HEK293T (cell line): ENCODE results near the gene TBATA.

Experiments
- CTCF ChIA-PET: fragments of 350-600 bp; formaldehyde crosslinking; extraction: SDS; loops from one replicate; lab custom pipeline; 2021; ENCODE audit warnings: antibody characterized with exemption, inconsistent platforms; lab: Yijun Ruan, JAX
- POLR2A ChIA-PET: fragments of 350-600 bp; formaldehyde crosslinking; extraction: SDS; loops from one replicate; lab custom pipeline; 2020; ENCODE audit warnings: antibody characterized with exemption, inconsistent platforms; lab: Yijun Ruan, JAX
- DNase-seq: peaks from one replicate; pipeline ENCODE4 v3.0.0; 2012; ENCODE audit warnings: mixed read lengths; ENCODE audit errors: extremely low spot score
- ARNT ChIP-seq: fragments of 450-650 bp; IDR thresholded peaks from 2 replicates; pipeline ENCODE4 v1.6.1; 2017; ENCODE audit warnings: mild to moderate bottlenecking
- BHLHE40 ChIP-seq: fragments of 450-650 bp; IDR thresholded peaks from 2 replicates; pipeline ENCODE4 v1.6.1; 2016; ENCODE audit warnings: mild to moderate bottlenecking, moderate library complexity, borderline replicate concordance
- CTBP1 ChIP-seq: fragments of 450-650 bp; IDR thresholded peaks from 2 replicates; pipeline ENCODE4 v1.6.1; 2016; ENCODE audit warnings: borderline replicate concordance
- ELF4 ChIP-seq: fragments of 450-650 bp; IDR thresholded peaks from 2 replicates; pipeline ENCODE4 v1.6.1; 2017; ENCODE audit warnings: antibody characterized with exemption
- FOXA1 ChIP-seq: fragments of 450-650 bp; IDR thresholded peaks from 2 replicates; pipeline ENCODE4 v1.6.1; 2016; ENCODE audit warnings: mild to moderate bottlenecking
- FOXK2 ChIP-seq: fragments of 450-650 bp; IDR thresholded peaks from 2 replicates; pipeline ENCODE4 v1.6.1; 2016; ENCODE audit warnings: mild to moderate bottlenecking
- FOXM1 ChIP-seq: fragments of 450-650 bp; IDR thresholded peaks from 2 replicates; pipeline ENCODE4 v1.6.1; 2017; ENCODE audit warnings: mild to moderate bottlenecking, borderline replicate concordance
- HDGF ChIP-seq: fragments of 450-650 bp; IDR thresholded peaks from 2 replicates; pipeline ENCODE4 v1.6.1; 2017; ENCODE audit warnings: antibody characterized with exemption, borderline replicate concordance
- L3MBTL2 ChIP-seq: fragments of 450-650 bp; conservative IDR thresholded peaks from 2 replicates; pipeline ENCODE4 v1.6.1; 2016; ENCODE audit warnings: mild to moderate bottlenecking
- LEF1 ChIP-seq: fragments of 450-650 bp; IDR thresholded peaks from 2 replicates; pipeline ENCODE4 v1.6.1; 2017; ENCODE audit warnings: mild to moderate bottlenecking, borderline replicate concordance
- NFRKB ChIP-seq: fragments of 450-650 bp; IDR thresholded peaks from 2 replicates; pipeline ENCODE4 v1.6.1; 2016; ENCODE audit warnings: mild to moderate bottlenecking, moderate library complexity
- SP1 ChIP-seq: fragments of 450-650 bp; IDR thresholded peaks from 2 replicates; pipeline ENCODE4 v1.6.1; 2017
- SUZ12 ChIP-seq: fragments of 450-650 bp; IDR thresholded peaks from 2 replicates; pipeline ENCODE4 v1.6.1; 2016; ENCODE audit warnings: mild to moderate bottlenecking
- TARDBP ChIP-seq: fragments of 450-650 bp; IDR thresholded peaks from 2 replicates; pipeline ENCODE4 v1.6.1; 2016
- ZNF384 ChIP-seq: fragments of 450-650 bp; IDR thresholded peaks from 2 replicates; pipeline ENCODE4 v1.6.1; 2016
- TF ChIP-seq, protein P1 (sequence below): fragments of 450-650 bp; IDR thresholded peaks from 2 replicates; pipeline ENCODE4 v1.6.1; 2016

TBATA gene

DNA sequence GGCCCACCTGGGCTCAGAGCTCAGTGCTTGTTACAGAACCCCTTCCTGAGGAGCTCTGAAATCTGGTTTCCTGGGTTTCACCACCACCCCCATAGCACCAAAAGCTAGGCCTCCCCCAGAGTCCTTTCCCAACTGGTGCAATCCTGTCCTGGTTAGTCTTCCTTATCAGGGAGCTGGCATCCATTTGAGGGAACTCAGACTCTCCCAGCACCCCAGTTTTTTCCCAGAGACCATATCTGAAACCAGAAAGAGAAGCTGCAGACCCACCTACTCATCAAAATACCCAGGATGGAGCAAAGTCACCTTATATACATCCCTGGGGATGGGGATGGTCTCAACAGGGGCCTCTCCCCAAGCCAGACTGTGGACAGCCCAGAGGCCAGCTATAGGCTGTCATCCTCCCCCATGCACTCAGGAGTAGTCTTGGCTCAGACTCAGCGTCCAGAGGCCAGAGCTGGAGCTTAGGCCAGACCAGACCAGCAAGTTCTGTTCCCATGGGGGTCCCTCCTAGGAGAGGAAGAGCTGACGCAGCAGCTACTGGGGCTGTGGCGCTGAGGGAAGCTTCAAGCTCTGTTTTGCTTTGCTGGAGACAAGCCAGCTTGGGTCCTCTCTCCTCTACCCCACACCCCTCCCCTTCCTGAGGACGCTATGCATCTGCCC, 3.0 kb downstream of the TBATA start:
- TF ChIP-seq HDGF (no peak), ELF4 (no peak), SUZ12 (no peak), BHLHE40 (no peak), CTBP1 (no peak), L3MBTL2 (no peak), SP1 (no peak), ZNF384 (no peak)
- TF ChIP-seq, protein P1, sequence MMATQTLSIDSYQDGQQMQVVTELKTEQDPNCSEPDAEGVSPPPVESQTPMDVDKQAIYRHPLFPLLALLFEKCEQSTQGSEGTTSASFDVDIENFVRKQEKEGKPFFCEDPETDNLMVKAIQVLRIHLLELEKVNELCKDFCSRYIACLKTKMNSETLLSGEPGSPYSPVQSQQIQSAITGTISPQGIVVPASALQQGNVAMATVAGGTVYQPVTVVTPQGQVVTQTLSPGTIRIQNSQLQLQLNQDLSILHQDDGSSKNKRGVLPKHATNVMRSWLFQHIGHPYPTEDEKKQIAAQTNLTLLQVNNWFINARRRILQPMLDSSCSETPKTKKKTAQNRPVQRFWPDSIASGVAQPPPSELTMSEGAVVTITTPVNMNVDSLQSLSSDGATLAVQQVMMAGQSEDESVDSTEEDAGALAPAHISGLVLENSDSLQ = no peak
- DNase-seq = no peak
- POLR2A ChIA-PET = no interaction called here
- CTCF ChIA-PET = no interaction called here

DNA sequence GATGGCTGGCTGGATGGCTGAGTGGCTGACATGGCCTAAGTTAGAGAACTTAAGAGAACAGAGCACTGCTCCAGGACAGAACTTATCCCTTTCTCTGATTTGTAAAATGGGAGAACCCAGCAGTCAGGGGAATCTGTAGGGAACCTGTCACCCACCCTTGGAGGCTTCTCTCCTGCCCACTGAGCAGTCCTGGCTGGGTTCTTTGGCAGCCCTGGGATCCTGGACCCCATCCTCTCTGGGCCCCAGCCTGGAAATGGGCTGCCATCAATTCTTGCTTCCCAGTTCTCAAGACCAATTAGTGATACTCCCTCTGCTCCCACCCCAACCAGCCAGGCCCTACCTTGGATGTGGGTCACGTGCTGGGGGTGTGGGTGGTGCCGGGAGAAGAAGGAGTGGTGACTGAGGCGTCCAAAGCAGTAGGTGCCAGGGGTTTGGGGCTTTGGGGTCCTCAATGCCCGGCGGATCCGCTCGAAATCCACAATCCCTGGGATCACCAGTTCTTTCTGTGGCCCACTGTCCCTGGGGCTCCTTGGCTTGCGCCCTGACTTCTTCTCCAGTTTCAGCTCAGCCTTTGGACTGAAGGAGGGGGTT, 3.6 kb downstream of the TBATA start:
- ChIA-PET POLR2A (no interaction called here), CTCF (no interaction called here)
- no peak for DNase-seq
- TF ChIP-seq HDGF (no peak), FOXK2 (no peak), LEF1 (no peak), SUZ12 (no peak), SP1 (no peak), ZNF384 (no peak), L3MBTL2 (no peak), FOXA1 (no peak), FOXM1 (no peak), NFRKB (no peak)
- TF ChIP-seq, protein P1 = no peak

DNA sequence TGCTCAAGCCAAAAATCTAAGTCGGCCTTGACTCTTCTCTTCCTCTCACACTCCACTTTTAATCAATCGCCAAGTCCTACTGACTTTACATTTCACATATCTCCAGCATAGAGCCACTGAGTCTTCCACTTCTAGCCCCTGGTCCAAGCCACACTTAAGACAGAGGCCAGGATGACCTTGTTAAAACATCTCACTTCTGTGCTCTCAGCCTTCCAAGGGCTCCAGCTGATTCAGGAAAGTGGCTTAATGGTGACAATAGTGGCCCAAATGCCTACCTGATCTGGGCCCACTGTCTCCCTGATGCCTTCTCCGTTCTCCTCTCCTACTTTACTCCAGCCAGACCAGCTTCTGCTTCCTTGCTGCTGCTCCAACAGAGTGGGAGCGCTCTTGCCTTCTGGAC, 4.4 kb downstream of the TBATA start:
- POLR2A ChIA-PET = no interaction called here
- TF ChIP-seq LEF1 = no peak
- no peak for DNase-seq
- CTCF ChIA-PET = no interaction called here

DNA sequence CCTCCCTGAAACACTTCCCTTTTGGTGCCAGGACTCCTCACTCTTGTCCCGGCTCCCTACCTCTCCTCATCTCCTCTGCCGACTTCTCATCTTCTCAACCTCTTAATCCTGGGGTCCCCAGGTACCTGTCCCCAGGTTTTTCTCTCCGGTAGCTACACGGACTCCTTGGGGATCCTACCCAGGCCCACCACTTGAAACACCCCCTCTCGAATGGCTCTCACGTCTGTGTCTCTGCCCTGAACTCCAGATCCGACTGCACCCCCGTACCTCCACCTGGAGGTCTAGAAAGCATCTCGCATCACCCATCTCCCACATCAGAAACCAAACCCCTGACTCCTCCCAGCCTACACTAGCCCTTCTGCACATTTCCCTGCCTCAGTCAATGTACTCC, 4.8 kb downstream of the TBATA start:
- ChIA-PET CTCF (no interaction called here), POLR2A (no interaction called here)
- TF ChIP-seq SUZ12 = no peak
- TF ChIP-seq ZNF384 = no peak
- TF ChIP-seq TARDBP = no peak
- TF ChIP-seq L3MBTL2 = no peak
- TF ChIP-seq BHLHE40 = no peak
- TF ChIP-seq ARNT = no peak
- no peak for DNase-seq

DNA sequence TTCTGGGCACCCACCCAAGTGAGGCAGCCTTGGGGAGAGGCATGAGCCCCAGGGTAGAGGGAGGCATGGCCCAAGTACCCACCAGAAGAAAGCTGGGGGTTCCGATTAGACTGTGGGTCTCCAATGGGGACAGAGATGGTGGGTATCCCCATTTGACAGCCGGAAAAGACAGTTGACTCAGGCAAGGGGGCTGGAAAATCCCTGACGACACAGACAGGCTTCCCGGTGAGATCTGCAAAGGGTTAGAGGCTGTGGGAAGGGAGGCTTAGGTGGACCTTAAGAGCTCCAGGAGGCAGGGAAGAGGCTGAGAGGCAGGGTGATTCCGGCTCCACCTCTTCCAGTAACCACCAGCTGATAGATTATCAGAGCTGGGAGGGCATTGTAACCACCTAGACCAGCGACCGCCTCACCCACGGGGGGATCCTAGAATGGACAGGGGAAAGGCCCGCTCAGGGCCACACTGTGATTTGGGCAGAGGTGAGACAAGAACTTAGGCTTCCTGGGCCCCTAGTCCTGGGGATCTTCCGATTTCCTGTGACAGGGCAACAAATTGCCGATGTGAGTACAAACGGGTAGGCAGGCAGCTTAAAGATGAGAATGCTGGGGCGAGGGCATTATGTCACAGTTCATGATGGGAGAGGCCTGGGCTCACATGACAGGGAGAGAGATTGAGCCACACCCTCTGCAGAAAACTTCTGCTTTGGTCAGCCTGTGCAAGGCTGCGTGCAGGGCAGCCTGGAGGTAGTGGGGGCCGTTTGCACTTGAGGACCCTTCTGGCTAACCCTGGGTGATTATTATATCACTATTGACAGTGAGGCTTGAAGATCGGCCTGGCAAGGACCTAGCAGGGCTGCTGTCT, 5.4 kb downstream of the TBATA start:
- ChIA-PET CTCF (interaction anchor here (1.1 kb wide), 1 partner anchor 34 kb away, joined by 3 read pairs; no protein-coding TSS in a partner anchor), POLR2A (no interaction called here)

More for the DNA sequence above, 5.4 kb downstream of the TBATA start:
- TF ChIP-seq ZNF384 (no peak), FOXM1 (no peak), SP1 (no peak), CTBP1 (no peak), BHLHE40 (no peak), LEF1 (no peak), NFRKB (no peak), TARDBP (no peak), ELF4 (no peak), FOXA1 (no peak), ARNT (no peak), FOXK2 (no peak), SUZ12 (no peak), L3MBTL2 (no peak), HDGF (no peak)
- TF ChIP-seq, protein P1 = no peak
- no peak for DNase-seq
